GM21717 (cell line): ENCODE results near the gene SLC43A1.

Experiments
- ATAC-seq: cut with Tn5 transposase; IDR thresholded peaks from one replicate; pipeline ENCODE4 v1.9.1; 2021; ENCODE audit warnings: mild to moderate bottlenecking, moderate library complexity; ENCODE audit not compliant: unreplicated experiment

Gene SLC43A1

GRCh38 chr11:57434640-57435546 lies 80.6 kb downstream of the SLC43A1 start:
- ATAC-seq = no peak
